SK-N-SH (cell line): Measurements from ENCODE around the gene RBM19.

Experiments
- CTCF ChIP-seq: fragments of 200-600 bp; sonication (generic); IDR thresholded peaks from 2 replicates; pipeline ENCODE4 v1.6.1; 2017; ENCODE audit warnings: antibody characterized with exemption, mild to moderate bottlenecking, moderate library complexity
- EZH2phosphoT487 ChIP-seq: fragments of 200-600 bp; sonication (generic); IDR thresholded peaks from 2 replicates; pipeline ENCODE4 v1.6.1; 2017; ENCODE audit warnings: low read depth, mixed run types, mild to moderate bottlenecking, antibody characterized with exemption, moderate library complexity, borderline replicate concordance
- GABPA ChIP-seq: IDR thresholded peaks from 2 replicates; pipeline ENCODE4 v1.4.0; 2012; ENCODE audit warnings: low read depth, mild to moderate bottlenecking
- MAX ChIP-seq: IDR thresholded peaks from 2 replicates; pipeline ENCODE4 v1.4.0; 2012; ENCODE audit warnings: low read depth
- PBX3 ChIP-seq: IDR thresholded peaks from 2 replicates; pipeline ENCODE4; 2012
- POLR2AphosphoS5 ChIP-seq: IDR thresholded peaks from 2 replicates; pipeline ENCODE4 v1.6.1; 2012; ENCODE audit warnings: low read depth, low read length
- TAF1 ChIP-seq: IDR thresholded peaks from 2 replicates; pipeline ENCODE4 v1.6.1; 2012; ENCODE audit warnings: low read depth, mild to moderate bottlenecking, low read length, moderate library complexity, borderline replicate concordance

- no peak for TF ChIP-seq MAX
- no peak for TF ChIP-seq GABPA
- peak; percentile 8; the same call in 1 of the 2 replicates for TF ChIP-seq CTCF
- TF ChIP-seq EZH2phosphoT487, result no peak
- TF ChIP-seq POLR2AphosphoS5, result no peak
- no peak for TF ChIP-seq PBX3
- TF ChIP-seq TAF1, result no peak
Measured at GRCh38 chr12:113837528-113838296, 128.4 kb downstream of the RBM19 start.
